Activated B cell treated with CpG ODN at 0.5 μM for 24 hours (primary cell): ENCODE results near the gene ADAMTS4. TPM values are rescaled to one million over a fixed set of nuclear protein-coding genes. Genes with fewer than 3 reads are reported as not detected.
A peak's percentile ranks its signal among the peaks of the same experiment; 100 is the strongest.

Source experiments
- ATAC-seq: fragments of 200-7000 bp; cut with Tn5 transposase; one replicate; pipeline ENCODE4 v1.10.0; 2021; ENCODE audit warnings: low read depth, mild to moderate bottlenecking, moderate library complexity
- CTCF ChIA-PET: fragments of 350-600 bp; sonication (Branson Sonifier 250); formaldehyde crosslinking; loops from one replicate; lab custom pipeline; 2021; ENCODE audit warnings: antibody characterized with exemption; lab: Charles Lee
- POLR2A ChIA-PET: fragments of 350-600 bp; sonication (Branson Sonifier 250); formaldehyde crosslinking; loops from one replicate; lab custom pipeline; 2021; ENCODE audit warnings: antibody characterized with exemption; lab: Charles Lee
- DNase-seq: peaks from one replicate; pipeline ENCODE4 v3.0.0; 2022
- H3K27ac Mint-ChIP-seq: one replicate; pipeline ENCODE4 v1.8.0; 2020; ENCODE audit warnings: mixed read lengths
- H3K27me3 Mint-ChIP-seq: one replicate; pipeline ENCODE4 v1.8.0; 2021; ENCODE audit warnings: mixed read lengths
- H3K36me3 Mint-ChIP-seq: one replicate; pipeline ENCODE4 v1.8.0; 2021; ENCODE audit warnings: low read depth, mixed read lengths
- H3K4me1 Mint-ChIP-seq: one replicate; pipeline ENCODE4 v1.8.0; 2021; ENCODE audit warnings: mixed read lengths
- H3K4me3 Mint-ChIP-seq: one replicate; pipeline ENCODE4 v1.8.0; 2020; ENCODE audit warnings: mild to moderate bottlenecking, mixed read lengths
- H3K9me3 Mint-ChIP-seq: one replicate; pipeline ENCODE4 v1.8.0; 2020; ENCODE audit warnings: mixed read lengths
- CTCF ChIP-seq: fragments of 200-600 bp; IDR thresholded peaks from one replicate; pipeline ENCODE4 v1.8.0; 2022; ENCODE audit warnings: antibody characterized with exemption, mild to moderate bottlenecking
- intact Hi-C: fragments of 100-400 bp; cut with micrococcal nuclease; formaldehyde crosslinking; loops from one replicate; pipeline ENCODE4 v1.15.1; 2024
- total RNA-seq: library from RNA; stranded (reverse); gene quantifications from 2 replicates; pipeline ENCODE4 v1.2.3, GENCODE V29; 2022

Gene ADAMTS4
- total RNA-seq, 1 donor from 2014 or later, result not detected

GRCh38 chr1:161163793-161164192 lies 35.1 kb downstream of the ADAMTS4 start:
- H3K27me3 Mint-ChIP-seq, result no peaks in the 10 kb centered on the region
- peak overlapping the region; percentile 2 for H3K27ac Mint-ChIP-seq
- H3K4me1 Mint-ChIP-seq, result peaks cover 66% of the 10 kb centered on the region
- intact Hi-C loops, result no loop called here
- no peak for TF ChIP-seq CTCF
- ChIA-PET CTCF (interaction anchor here (0.8 kb wide), 1 partner anchor 62 kb away, joined by 3 read pairs; the partner anchor contains the start of gene TOMM40L), POLR2A (interaction anchor here (4.3 kb wide), 1 partner anchor 12 kb away, joined by 42 read pairs; the partner anchor contains the start of gene B4GALT3)
- DNase-seq, result no peak
- ATAC-seq, result no peak
- no peaks in the 10 kb centered on the region for H3K9me3 Mint-ChIP-seq
- H3K36me3 Mint-ChIP-seq, result peaks cover 60% of the 10 kb centered on the region
- no peak overlapping the region for H3K4me3 Mint-ChIP-seq

GRCh38 chr1:161162806-161163205 lies 36.0 kb downstream of the ADAMTS4 start:
- Mint-ChIP-seq H3K36me3 (peaks cover 66% of the 10 kb centered on the region), H3K4me1 (peaks cover 61% of the 10 kb centered on the region), H3K4me3 (peak overlapping the region; percentile 19), H3K27ac (no peak overlapping the region), H3K27me3 (no peaks in the 10 kb centered on the region), H3K9me3 (no peaks in the 10 kb centered on the region)
- CTCF ChIA-PET, result interaction anchor here (1.3 kb wide), 1 partner anchor 9 kb away, joined by 4 read pairs; no protein-coding TSS in a partner anchor
- no peak for DNase-seq
- TF ChIP-seq CTCF, result no peak
- intact Hi-C loops, result no loop called here
- no peak for ATAC-seq
- POLR2A ChIA-PET, result interaction anchor here (1.7 kb wide), 1 partner anchor 9 kb away, joined by 6 read pairs; the partner anchor contains the start of gene UFC1

- peak overlapping the region; percentile 19 for H3K4me3 Mint-ChIP-seq
- no peak overlapping the region for H3K27ac Mint-ChIP-seq
- no peaks in the 10 kb centered on the region for H3K9me3 Mint-ChIP-seq
Measured at GRCh38 chr1:161162052-161162451, 36.8 kb downstream of the ADAMTS4 start.

GRCh38 chr1:161161652-161162051 lies 37.2 kb downstream of the ADAMTS4 start:
- Mint-ChIP-seq H3K4me3 (no peak overlapping the region), H3K27ac (no peak overlapping the region), H3K27me3 (no peaks in the 10 kb centered on the region), H3K36me3 (peaks cover 77% of the 10 kb centered on the region), H3K9me3 (no peaks in the 10 kb centered on the region), H3K4me1 (peaks cover 51% of the 10 kb centered on the region)
- DNase-seq (no peak), ATAC-seq (no peak)
- ChIA-PET POLR2A (interaction anchor here (0.6 to 1.7 kb wide), 4 partner anchors 8 to 144 kb away, joined by 3 to 8 read pairs (median 5); partner anchors contain the start of gene UFC1), CTCF (interaction anchor here (1.3 kb wide), 1 partner anchor 10 kb away, joined by 4 read pairs; no protein-coding TSS in a partner anchor)
- intact Hi-C loops, result no loop called here
- no peak for TF ChIP-seq CTCF

More at GRCh38 chr1:161162052-161162451, 36.8 kb downstream of the ADAMTS4 start:
- Mint-ChIP-seq H3K36me3 (peaks cover 74% of the 10 kb centered on the region), H3K4me1 (peaks cover 55% of the 10 kb centered on the region), H3K27me3 (no peaks in the 10 kb centered on the region)
- POLR2A ChIA-PET, result interaction anchor here (0.6 to 1.7 kb wide), 4 partner anchors 9 to 144 kb away, joined by 3 to 8 read pairs (median 5); partner anchors contain the start of gene UFC1
- ATAC-seq, result no peak
- DNase-seq, result no peak
- CTCF ChIA-PET, result interaction anchor here (1.3 kb wide), 1 partner anchor 9 kb away, joined by 4 read pairs; no protein-coding TSS in a partner anchor
- no peak for TF ChIP-seq CTCF
- intact Hi-C loops, result no loop called here

- no peaks in the 10 kb centered on the region for H3K27me3 Mint-ChIP-seq
- peaks cover 44% of the 10 kb centered on the region for H3K4me1 Mint-ChIP-seq
- H3K27ac Mint-ChIP-seq, result no peak overlapping the region
- ChIA-PET POLR2A (no interaction called here), CTCF (no interaction called here)
- no peak for ATAC-seq
- peaks cover 69% of the 10 kb centered on the region for H3K36me3 Mint-ChIP-seq
- no peak for TF ChIP-seq CTCF
- no peak for DNase-seq
- intact Hi-C loops, result no loop called here
- no peaks in the 10 kb centered on the region for H3K9me3 Mint-ChIP-seq
- peak overlapping the region; percentile 93 for H3K4me3 Mint-ChIP-seq
Measured at GRCh38 chr1:161160671-161161145, 38.1 kb downstream of the ADAMTS4 start.
